K562 (cell line): ENCODE results near the gene KHNYN. TPM values are rescaled to one million over a fixed set of nuclear protein-coding genes. Genes with fewer than 3 reads are reported as not detected.

Experiments
- ATAC-seq: fragments of 200-7000 bp; cut with Tn5 transposase; 3 replicates; pipeline ENCODE4 v1.9.1; 2020; ENCODE audit warnings: moderate library complexity
- BruUV-seq: library from RNA; stranded (reverse); fragments of 400-500 nt; replicated peaks from 2 replicates; lab custom pipeline; 2021; lab: Mats Ljungman, UMichigan
- CTCF ChIA-PET: fragments of 300-600 bp; formaldehyde crosslinking; extraction: SDS; loops from one replicate; lab custom pipeline; 2021; ENCODE audit warnings: low intra/inter-chr PET ratio; lab: Yijun Ruan, JAX
- POLR2A ChIA-PET: fragments of 300-600, 350-650 bp; sonication (Branson Sonifier 250); formaldehyde crosslinking; extraction: SDS; loops from one replicate; lab custom pipeline; 2021; ENCODE audit warnings: antibody characterized with exemption, inconsistent platforms; lab: Yijun Ruan, JAX
- DNase-seq, 4 experiments: peaks; one replicate each; pipeline versions ENCODE4 v3.0.0 to v3.0.0-alpha.2; 2011 to 2018; ENCODE audit warnings: low spot score in 3 of 4, mixed read lengths in 3 of 4; ENCODE audit errors: extremely low read depth in 1 of 4
- FAIRE-seq: peaks from 2 replicates; lab custom pipeline; 2011; peaks lifted over from hg19 to GRCh38; lab: Jason Lieb, UNC
- H2AFZ ChIP-seq: 2 replicates; pipeline ENCODE4 v1.6.0; 2011; ENCODE audit warnings: low read depth, low read length, control low read depth, inconsistent platforms
- H3K27ac ChIP-seq: fragments of 200-600 bp; 3 replicates; pipeline ENCODE4 v1.8.0; 2011; ENCODE audit warnings: low read depth, mild to moderate bottlenecking, control low read depth, inconsistent platforms, low read length, moderate library complexity, mixed read lengths; ENCODE audit errors: extremely low read depth
- H3K27me3 ChIP-seq, 2 experiments: fragments of 300-600 bp in 1 of 2; 2 replicates in 1 of 2; 3 replicates in 1 of 2; pipeline versions ENCODE4 v1.6.0 to v1.8.0; 2011; ENCODE audit warnings: inconsistent platforms in 2 of 2, low read length in 2 of 2, mild to moderate bottlenecking in 1 of 2, mixed read lengths in 1 of 2, moderate library complexity in 1 of 2; ENCODE audit not compliant: control insufficient read depth in 2 of 2, insufficient read depth in 2 of 2
- H3K36me3 ChIP-seq: fragments of 300-600 bp; 3 replicates; pipeline ENCODE4 v1.8.0; 2011; ENCODE audit warnings: mild to moderate bottlenecking, low read length, inconsistent platforms; ENCODE audit not compliant: control insufficient read depth, insufficient read depth
- H3K4me1 ChIP-seq, 2 experiments: fragments of 200-600 bp in 1 of 2; replicated peaks in 1 of 2; 2 replicates in 1 of 2; 3 replicates in 1 of 2; pipeline versions ENCODE4 v1.5.1 to v1.8.0; 2011; ENCODE audit warnings: inconsistent platforms in 2 of 2, low read length in 2 of 2, mild to moderate bottlenecking in 1 of 2, mixed read lengths in 1 of 2, moderate library complexity in 1 of 2; ENCODE audit not compliant: control insufficient read depth in 2 of 2, insufficient read depth in 2 of 2
- H3K4me2 ChIP-seq: 2 replicates; pipeline ENCODE4 v1.6.1; 2011; ENCODE audit warnings: low read length, control low read depth, inconsistent platforms, mixed read lengths; ENCODE audit not compliant: insufficient read depth
- H3K4me3 ChIP-seq: fragments of 200-600 bp; sonication (generic), shearing (Covaris generic); 2 replicates; pipeline ENCODE4 v1.5.1; 2016; ENCODE audit warnings: control low read depth, inconsistent platforms
- H3K79me2 ChIP-seq: fragments of 200-600 bp; 3 replicates; pipeline ENCODE4 v1.8.0; 2011; ENCODE audit warnings: low read length, inconsistent platforms; ENCODE audit not compliant: control insufficient read depth, insufficient read depth
- H3K9ac ChIP-seq, 2 experiments: 2 replicates each; pipeline versions ENCODE4 v1.6.0 to v1.6.1; 2011; ENCODE audit warnings: low read depth in 2 of 2, low read length in 2 of 2, control low read depth in 1 of 2, inconsistent platforms in 1 of 2, mild to moderate bottlenecking in 1 of 2, mixed read lengths in 1 of 2; ENCODE audit not compliant: insufficient read depth in 1 of 2
- H3K9me1 ChIP-seq: one replicate; pipeline ENCODE4 v1.6.0; 2011; ENCODE audit warnings: inconsistent platforms, mild to moderate bottlenecking, low read length, moderate library complexity; ENCODE audit not compliant: control insufficient read depth, insufficient read depth
- H3K9me3 ChIP-seq: replicated peaks from 2 replicates; pipeline ENCODE4 v1.5.1; 2011; ENCODE audit warnings: low read depth, low read length, inconsistent platforms; ENCODE audit not compliant: control insufficient read depth, insufficient read depth
- H4K20me1 ChIP-seq: replicated peaks from 2 replicates; pipeline ENCODE4 v1.6.1; 2011; ENCODE audit warnings: low read length, inconsistent platforms, mixed read lengths; ENCODE audit not compliant: control insufficient read depth, insufficient read depth
- ARID4B ChIP-seq: sonication (generic); formaldehyde crosslinking; IDR thresholded peaks from 2 replicates; pipeline ENCODE4 v1.8.0; 2022; ENCODE audit warnings: mild to moderate bottlenecking, missing genetic modification reagents
- CAMTA2 ChIP-seq: fragments of 250-450 bp; sonication (Bioruptor Pico); conservative IDR thresholded peaks from 2 replicates; pipeline ENCODE4 v1.5.1; 2022
- HSF4 ChIP-seq: fragments of 250-450 bp; sonication (Bioruptor Pico); IDR thresholded peaks from 2 replicates; pipeline ENCODE4 v2.1.2; 2022; ENCODE audit warnings: mild to moderate bottlenecking, moderate library complexity, borderline replicate concordance
- ID3 ChIP-seq, 2 experiments: fragments of 250-450 bp in 1 of 2; fragments of 450-650 bp in 1 of 2; sonication (Bioruptor Pico) in 1 of 2; IDR thresholded peaks; 2 replicates each; pipeline versions ENCODE4 v1.6.1 to v1.8.0; 2016 to 2021; ENCODE audit warnings: mild to moderate bottlenecking in 2 of 2, moderate library complexity in 2 of 2, missing compliant biosample characterization in 1 of 2, missing genetic modification characterization in 1 of 2
- MAFK ChIP-seq: IDR thresholded peaks from 2 replicates; pipeline ENCODE4 v1.6.1; 2011; ENCODE audit warnings: low read length, improper control_type of control experiment
- MAX ChIP-seq: sonication (generic); formaldehyde crosslinking; IDR thresholded peaks from 2 replicates; pipeline ENCODE4 v1.9.0; 2022; ENCODE audit warnings: mild to moderate bottlenecking, missing genetic modification reagents
- NCOA4 ChIP-seq: fragments of 450-650 bp; IDR thresholded peaks from 2 replicates; pipeline ENCODE4 v1.6.1; 2018; ENCODE audit warnings: mild to moderate bottlenecking; ENCODE audit not compliant: partially characterized antibody
- USF2 ChIP-seq: sonication (generic); formaldehyde crosslinking; IDR thresholded peaks from 2 replicates; pipeline ENCODE4 v1.5.0; 2020; ENCODE audit warnings: missing genetic modification reagents
- ZC3H8 ChIP-seq: fragments of 450-650 bp; IDR thresholded peaks from 2 replicates; pipeline ENCODE4 v1.6.1; 2017
- ZFP36 ChIP-seq: fragments of 150-350 bp; IDR thresholded peaks from 2 replicates; pipeline ENCODE4 v1.6.1; 2018; ENCODE audit warnings: low read length, low read depth; ENCODE audit not compliant: partially characterized antibody
- ZMIZ1 ChIP-seq, 2 experiments: fragments of 150-350 bp in 1 of 2; IDR thresholded peaks; 2 replicates each; pipeline ENCODE4 v1.6.1; 2012 to 2016; ENCODE audit warnings: low read depth in 2 of 2, low read length in 2 of 2, mild to moderate bottlenecking in 1 of 2, moderate library complexity in 1 of 2
- ZNF311 ChIP-seq: fragments of 250-450 bp; sonication (Bioruptor Pico); IDR thresholded peaks from 2 replicates; pipeline ENCODE4 v1.4.0; 2020; ENCODE audit warnings: mild to moderate bottlenecking, moderate library complexity
- WGBS: fragments of 100-300 bp; shearing (Covaris generic); methylation state at CpG from one replicate; pipeline ENCODE4 v1.1.6; 2016; ENCODE audit warnings: low coverage, mixed read lengths; ENCODE audit not compliant: insufficient coverage; ENCODE audit errors: missing lambda C conversion rate; 5-methylcytosine and 5-hydroxymethylcytosine counted together
- in situ Hi-C: fragments of 300-500 bp; cut with MboI; formaldehyde crosslinking; loops from 4 replicates; pipeline ENCODE4 v1.15.0; 2018; ENCODE audit warnings: inconsistent platforms, mixed read lengths
- intact Hi-C: fragments of 100-400 bp; cut with micrococcal nuclease; formaldehyde crosslinking; loops from 2 replicates; pipeline ENCODE4 v1.14.2; 2022
- polyA plus RNA-seq, 8 experiments: library from polyadenylated mRNA; depleted of rRNA in 4 of 8; stranded (reverse) in 5 of 8; unstranded in 3 of 8; fragments of >200 nt; fragmentation: Nextera tagmentation in 2 of 8; fragmentation: Illumina TruSeq in 1 of 8; extraction: Ambion mirVana in 2 of 8; extraction: Trizol in 1 of 8; gene quantifications; 2 replicates each; pipeline versions ENCODE4 v1.2.1 to v1.2.3, GENCODE V29; 2011 to 2014; ENCODE audit warnings: inconsistent platforms in 1 of 8, missing spikeins in 1 of 8
- total RNA-seq, 7 experiments: library from RNA; depleted of rRNA in 6 of 7; stranded (reverse); fragments of >200 nt in 6 of 7; fragmentation: Illumina TruSeq in 2 of 7; extraction: Trizol in 2 of 7; gene quantifications; 2 replicates each; pipeline versions ENCODE4 v1.2.1 to v1.2.3, GENCODE V29; 2011 to 2021; ENCODE audit warnings: low replicate concordance in 1 of 7

KHNYN gene
- total and polyA plus RNA-seq, 9 of the 15 experiments (the other 6 are each of a cell fraction or from before 2014, with no cell fraction given): 0.76 to 26.0 (median 14.1) TPM

- H3K4me1 ChIP-seq: peaks cover 15 to 26% of the 10 kb centered on the region in 2 experiments
- in situ Hi-C loops: no loop called here
- H3K9me1 ChIP-seq: no peaks in the 10 kb centered on the region
- CTCF ChIA-PET: no interaction called here
- no peaks in the 10 kb centered on the region for H3K9me3 ChIP-seq
- POLR2A ChIA-PET: interaction anchor here (0.7 to 1.2 kb wide), 4 partner anchors 13 to 143 kb away, joined by 3 to 4 read pairs (median 3); no protein-coding TSS in a partner anchor
- DNase-seq (no peak), ATAC-seq (no peak), FAIRE-seq (no peak)
- H2AFZ ChIP-seq: no peak overlapping the region
- H3K9ac ChIP-seq: no peak overlapping the region; a peak in 1 of 4 replicates
- no peak overlapping the region for H3K4me2 ChIP-seq
- 63% methylated on average over 6 of the region's 6 CpGs for WGBS
- intact Hi-C loops: no loop called here
- no peak overlapping the region for H3K4me3 ChIP-seq
- H3K36me3 ChIP-seq: no peaks in the 10 kb centered on the region
- H3K27me3 ChIP-seq: no peaks in the 10 kb centered on the region
- no peaks in the 10 kb centered on the region for H3K79me2 ChIP-seq
- H3K27ac ChIP-seq: no peak overlapping the region
- BruUV-seq: no TSS peak
- no peaks in the 10 kb centered on the region for H4K20me1 ChIP-seq
- TF ChIP-seq MAX: no peak
- TF ChIP-seq CAMTA2 (CRISPR knock-in tag): no peak
- no peak for TF ChIP-seq ID3 (CRISPR knock-in tag; IDR thresholded peaks at IDR 0.05)
- TF ChIP-seq ID3 (tag; IDR thresholded peaks at IDR 0.05): no peak
- TF ChIP-seq HSF4 (CRISPR knock-in tag): no peak
- no peak for TF ChIP-seq ZC3H8
- no peak for TF ChIP-seq MAFK
- no peak for TF ChIP-seq ZNF311 (CRISPR knock-in tag)
- TF ChIP-seq ZFP36: no peak
- no peak for TF ChIP-seq ZMIZ1 (IDR thresholded peaks at IDR 0.05; ENCODE audit: low read depth in 2 of 2, low read length in 2 of 2)
- no peak for TF ChIP-seq NCOA4
- TF ChIP-seq ARID4B (CRISPR knock-in tag): no peak
- TF ChIP-seq USF2: no peak
Observed at GRCh38 chr14:24418492-24418873, 11.3 kb upstream of the KHNYN start.
